Breast epithelium (tissue), 4 donors: ENCODE measurements around the gene KCNH2. TPM values are rescaled to one million over a fixed set of nuclear protein-coding genes. Genes with fewer than 3 reads are reported as not detected.

Experiments used
- DNase-seq, 2 donors: peaks; one replicate each; pipeline ENCODE4 v3.0.0-alpha.2; 2019; ENCODE audit warnings: low spot score in 2 of 2
- H3K27ac ChIP-seq, 2 donors: fragments of 200-600 bp; sonication (generic) in 1 of 2; one replicate each; pipeline ENCODE4 v1.5.1; 2016 to 2019; ENCODE audit warnings: mild to moderate bottlenecking in 1 of 2
- H3K27me3 ChIP-seq, 2 donors: fragments of 200-600 bp; sonication (generic) in 1 of 2; one replicate each; pipeline versions ENCODE4 v1.5.1 to v1.6.0; 2017 to 2019; ENCODE audit warnings: control low read depth in 1 of 2, mild to moderate bottlenecking in 1 of 2
- H3K36me3 ChIP-seq: fragments of 200-600 bp; one replicate; pipeline ENCODE4 v1.5.1; 2019
- H3K4me1 ChIP-seq, 2 donors: fragments of 200-600 bp; sonication (generic); one replicate each; pipeline ENCODE4 v1.5.1; 2016 to 2019; ENCODE audit warnings: control low read depth in 1 of 2
- H3K4me3 ChIP-seq, 3 donors: fragments of 200-600 bp; sonication (generic); 1 replicate in 2 of 3; 2 replicates in 1 of 3; pipeline ENCODE4 v1.5.1; 2016 to 2019; ENCODE audit warnings: mild to moderate bottlenecking in 3 of 3, moderate library complexity in 2 of 3
- H3K9me3 ChIP-seq, 2 donors: fragments of 200-600 bp; sonication (generic) in 1 of 2; one replicate each; pipeline ENCODE4 v1.5.1; 2016 to 2019; ENCODE audit warnings: control low read depth in 1 of 2
- CTCF ChIP-seq, 3 donors: fragments of 450-650 bp; IDR thresholded peaks; one replicate each; pipeline ENCODE4 v1.5.1; 2016 to 2017; ENCODE audit warnings: antibody characterized with exemption in 3 of 3, mild to moderate bottlenecking in 3 of 3, moderate library complexity in 3 of 3
- POLR2A ChIP-seq: fragments of 450-650 bp; IDR thresholded peaks from one replicate; pipeline ENCODE4 v1.6.1; 2016; ENCODE audit warnings: antibody characterized with exemption, mild to moderate bottlenecking, moderate library complexity
- POLR2AphosphoS5 ChIP-seq, 3 donors: sonication (generic); formaldehyde crosslinking; IDR thresholded peaks; one replicate each; pipeline ENCODE4 v1.6.1; 2017; ENCODE audit warnings: antibody characterized with exemption in 3 of 3
- intact Hi-C: fragments of 100-400 bp; cut with DNase I; formaldehyde crosslinking; loops from one replicate; pipeline ENCODE4 v1.15.1; 2023; ENCODE audit warnings: low total_unique reads
- total RNA-seq, 3 donors: library from RNA; depleted of rRNA; stranded (reverse); fragments of >200 nt; gene quantifications; one replicate each; pipeline ENCODE4 v1.1.0, GENCODE V29; 2016

KCNH2 gene
- total RNA-seq, 3 donors from 2014 or later: under 0.01 to 0.29 (median 0.16) TPM

- Histone ChIP-seq H3K4me1 (peaks cover 0 to 5% of the 10 kb centered on the region in 2 donors), H3K9me3 (no peaks in the 10 kb centered on the region), H3K36me3 (no peaks in the 10 kb centered on the region), H3K4me3 (no peak overlapping the region), H3K27me3 (peaks cover 0 to 9% of the 10 kb centered on the region in 2 donors), H3K27ac (no peak overlapping the region)
- no peak for TF ChIP-seq CTCF (IDR thresholded peaks at IDR 0.05)
- no peak for TF ChIP-seq POLR2AphosphoS5 (IDR thresholded peaks at IDR 0.05)
- TF ChIP-seq POLR2A: no peak
- intact Hi-C loops: no loop called here
- no peak for DNase-seq
These were observed 77.4 kb downstream of the KCNH2 start for GRCh38 chr7:150900675-150901074.

GRCh38 chr7:150898475-150899011, 79.6 kb downstream of the KCNH2 start:
- TF ChIP-seq CTCF (IDR thresholded peaks at IDR 0.05) (peak; percentile 63 to 91 (median 85)), POLR2A (no peak)
- Histone ChIP-seq H3K4me1 (no peaks in the 10 kb centered on the region), H3K27ac (no peak overlapping the region), H3K36me3 (no peaks in the 10 kb centered on the region), H3K4me3 (no peak overlapping the region), H3K9me3 (peaks cover 0 to 7% of the 10 kb centered on the region in 2 donors), H3K27me3 (peaks cover 0 to 11% of the 10 kb centered on the region in 2 donors)
- intact Hi-C loops: loop anchor here (10.0 kb wide), 1 partner anchor 66 kb away; no protein-coding TSS in a partner anchor
- peak; percentile 56 to 77 for DNase-seq

GRCh38 chr7:150897502-150898474, 80.3 kb downstream of the KCNH2 start:
- H3K27me3 ChIP-seq: peaks cover 0 to 11% of the 10 kb centered on the region in 2 donors
- H3K36me3 ChIP-seq: no peaks in the 10 kb centered on the region
- TF ChIP-seq POLR2AphosphoS5 (IDR thresholded peaks at IDR 0.05) (no peak), CTCF (IDR thresholded peaks at IDR 0.05) (no peak), POLR2A (no peak)
- H3K4me1 ChIP-seq: no peaks in the 10 kb centered on the region
- no peak overlapping the region for H3K4me3 ChIP-seq
- H3K9me3 ChIP-seq: peaks cover 0 to 15% of the 10 kb centered on the region in 2 donors
- intact Hi-C loops: loop anchor here (10.0 kb wide), 1 partner anchor 67 kb away; no protein-coding TSS in a partner anchor
- DNase-seq: no peak
- H3K27ac ChIP-seq: no peak overlapping the region

- DNase-seq: no peak
- TF ChIP-seq POLR2AphosphoS5 (IDR thresholded peaks at IDR 0.05) (no peak), CTCF (IDR thresholded peaks at IDR 0.05) (no peak), POLR2A (no peak)
- intact Hi-C loops: loop anchor here (10.0 kb wide), 1 partner anchor 68 kb away; no protein-coding TSS in a partner anchor
- Histone ChIP-seq H3K27me3 (peaks cover 0 to 11% of the 10 kb centered on the region in 2 donors), H3K27ac (no peak overlapping the region), H3K4me1 (no peaks in the 10 kb centered on the region), H3K4me3 (no peak overlapping the region), H3K9me3 (peaks cover 0 to 16% of the 10 kb centered on the region in 2 donors), H3K36me3 (no peaks in the 10 kb centered on the region)
These were observed 81.4 kb downstream of the KCNH2 start for GRCh38 chr7:150896562-150897209.
